ENCODE data around the gene TENM4.

The TENM4 gene

DNA sequence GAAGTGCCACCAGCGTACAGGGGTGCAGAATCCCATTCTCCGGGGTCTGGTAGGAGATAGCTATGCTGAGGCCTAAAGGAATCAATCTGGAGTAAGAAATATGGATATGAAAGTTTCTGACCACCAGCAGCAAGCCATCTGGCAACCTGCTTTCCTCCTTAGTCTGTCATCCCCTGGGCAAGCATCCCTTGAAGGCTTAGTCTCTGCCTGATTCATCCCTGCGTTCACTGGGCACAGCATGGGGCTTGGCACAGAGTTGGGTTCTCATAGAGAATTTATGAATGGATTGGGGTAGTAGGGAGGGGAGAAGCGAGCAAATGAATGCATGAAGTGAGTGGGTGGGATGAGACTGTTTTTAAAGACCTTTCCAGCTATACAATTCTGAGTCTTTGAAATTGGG, 780.4 kb downstream of the TENM4 start:
- no peak for DNase-seq

DNA sequence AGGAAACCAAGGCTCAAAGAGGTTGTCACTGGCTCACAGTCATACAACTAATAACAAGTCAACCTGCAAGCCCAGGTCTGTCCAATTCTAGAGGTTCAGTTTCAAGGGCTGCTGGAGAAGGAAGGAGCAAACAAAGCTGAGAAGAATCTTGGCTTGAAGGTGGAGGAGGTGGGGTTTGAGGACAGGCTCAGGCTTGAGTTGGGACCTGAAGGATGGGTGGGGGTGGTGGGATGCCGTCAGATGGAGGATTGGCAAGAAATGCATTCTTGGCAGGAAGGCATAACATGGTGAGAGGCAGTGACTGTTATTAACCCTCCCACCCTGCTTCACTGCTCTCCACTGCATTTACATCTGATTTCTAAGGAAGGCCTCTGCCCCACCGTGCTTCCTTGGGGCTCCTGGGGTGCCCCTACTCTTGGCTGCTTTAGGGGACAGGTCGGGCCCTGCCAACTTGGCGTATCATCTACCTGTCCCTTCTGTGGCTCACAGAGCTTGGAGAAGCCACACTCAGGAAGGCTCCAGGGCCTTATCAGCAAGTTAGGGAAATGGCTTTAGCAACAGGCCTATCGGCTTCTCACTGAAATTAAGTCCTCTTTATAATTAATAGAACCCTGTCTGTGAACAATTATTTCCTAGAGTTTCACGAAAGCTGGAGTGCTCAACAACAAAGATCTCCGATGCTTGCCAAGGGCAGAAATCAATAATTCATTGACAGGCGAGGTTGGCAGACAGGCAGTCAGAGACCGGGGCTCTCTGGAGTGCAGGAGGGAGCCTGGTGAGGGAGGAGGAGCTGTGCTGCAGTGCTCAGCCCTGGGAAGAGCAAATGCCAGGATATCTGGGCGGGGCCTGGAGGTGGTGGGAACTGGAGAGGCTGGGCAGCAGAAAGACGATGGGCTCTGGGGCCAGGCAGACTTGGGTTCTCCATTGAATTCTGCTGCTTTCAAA, 781.2 kb downstream of the TENM4 start:
- DNase-seq = no peak

DNA sequence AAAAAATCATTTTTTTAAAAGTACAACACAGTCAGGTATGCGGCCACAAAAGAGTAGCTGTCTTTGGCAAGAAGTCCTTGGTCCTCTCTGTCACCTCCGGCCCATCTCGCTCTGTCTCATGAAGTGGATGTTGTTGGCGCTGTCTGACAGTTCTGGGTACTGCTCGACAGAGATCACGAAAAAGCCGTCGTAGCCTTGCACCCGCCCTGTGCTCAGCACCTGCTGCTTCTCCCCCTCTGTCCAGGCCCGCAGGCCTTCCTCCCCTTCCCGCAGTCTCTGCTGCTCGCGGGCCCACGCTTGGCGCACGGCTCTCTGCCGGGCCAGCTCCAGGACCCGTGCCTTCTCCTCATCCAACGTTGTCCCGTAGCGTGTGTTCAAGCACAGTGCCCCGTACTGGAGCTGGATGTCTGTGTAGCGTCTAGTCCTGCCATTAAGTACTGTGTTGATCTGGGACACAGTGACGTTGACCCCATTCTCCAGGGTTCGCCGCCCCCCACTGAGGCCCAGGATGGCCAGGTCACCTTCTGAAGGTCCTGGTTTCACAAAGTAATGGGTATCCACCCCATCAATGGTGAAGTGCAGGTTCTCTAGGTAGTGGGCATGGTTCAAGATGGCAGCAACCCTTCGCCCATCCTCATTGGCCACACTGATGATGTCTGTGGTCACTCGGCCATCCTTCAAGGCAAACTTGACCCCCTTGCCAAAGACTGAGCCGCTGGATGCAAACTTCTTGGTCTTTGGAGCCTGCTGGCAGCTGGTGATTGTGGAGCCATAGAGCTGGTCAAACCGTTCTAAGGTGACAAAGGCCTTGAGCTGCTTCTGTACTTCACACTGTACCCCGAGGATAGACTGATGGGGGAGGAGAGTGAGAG, 782.6 kb downstream of the TENM4 start:
- DNase-seq = no peak

- DNase-seq = no peak
These were observed 783.4 kb downstream of the TENM4 start for GRCh38 chr11:78657441-78657840.

- DNase-seq = no peak
These were observed 783.8 kb downstream of the TENM4 start for GRCh38 chr11:78656984-78657383.

GRCh38 chr11:78656327-78656726, 784.5 kb downstream of the TENM4 start:
- no peak for DNase-seq

DNA sequence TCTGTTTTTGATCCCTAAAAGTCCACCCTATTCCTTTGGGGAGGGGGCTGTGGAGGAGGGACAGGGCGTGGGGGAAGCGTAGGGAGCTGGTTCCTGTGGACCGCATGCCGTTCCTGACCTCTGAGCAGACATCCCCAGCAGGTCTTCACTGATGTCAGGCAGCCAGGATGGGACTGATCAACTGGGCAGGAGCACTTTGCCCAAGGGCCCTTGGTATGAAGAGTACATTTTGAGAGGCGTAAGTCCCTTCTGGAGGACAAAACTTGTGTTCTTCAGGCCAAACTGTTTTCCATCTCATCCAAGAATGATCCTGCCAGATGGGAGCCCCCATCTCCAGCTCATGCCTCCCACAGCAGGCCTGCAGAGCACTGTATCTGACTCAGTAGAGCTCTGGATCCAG, 785.3 kb downstream of the TENM4 start:
- no peak for DNase-seq

DNA sequence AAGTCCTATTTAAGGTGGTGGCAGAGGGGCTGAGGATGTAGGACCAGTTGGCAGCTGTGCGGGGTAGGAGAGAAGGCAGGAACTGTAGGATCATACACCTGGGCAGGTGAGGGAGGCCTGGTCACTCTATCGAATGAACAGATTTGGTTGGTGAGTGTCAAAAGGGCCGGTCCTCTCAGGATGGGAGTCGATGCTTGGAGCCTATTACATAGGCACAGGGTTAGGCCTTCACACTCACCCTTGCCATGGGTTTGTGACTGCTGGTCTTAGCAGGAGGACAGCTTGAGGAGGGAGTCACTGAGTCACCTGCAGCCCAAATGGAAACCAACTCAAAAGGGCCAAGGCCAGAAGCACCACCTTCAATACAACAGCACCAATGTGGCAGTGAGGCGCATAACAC, 786.0 kb downstream of the TENM4 start:
- DNase-seq = no peak

DNA sequence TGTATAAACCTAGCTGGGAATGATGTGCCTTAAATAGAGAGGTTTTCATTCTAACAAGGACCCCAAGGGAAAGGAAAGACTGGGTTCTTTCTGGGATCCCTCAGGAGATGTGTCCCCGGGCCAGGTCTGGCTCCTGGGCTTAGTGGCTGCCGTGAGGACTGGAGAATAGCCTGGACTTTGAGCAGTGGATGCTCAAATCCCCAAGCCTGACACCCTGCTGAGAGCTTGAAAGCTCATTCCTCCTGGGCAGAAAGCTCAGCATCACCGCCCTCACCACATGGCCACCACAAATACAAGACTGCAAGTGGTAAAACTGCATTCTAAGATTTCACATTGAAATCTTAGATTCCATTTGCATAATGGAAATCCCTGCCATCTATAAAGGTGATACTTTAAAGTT, 786.8 kb downstream of the TENM4 start:
- DNase-seq = no peak

- no peak for DNase-seq
These were observed 787.4 kb downstream of the TENM4 start for GRCh38 chr11:78653294-78653909.

DNA sequence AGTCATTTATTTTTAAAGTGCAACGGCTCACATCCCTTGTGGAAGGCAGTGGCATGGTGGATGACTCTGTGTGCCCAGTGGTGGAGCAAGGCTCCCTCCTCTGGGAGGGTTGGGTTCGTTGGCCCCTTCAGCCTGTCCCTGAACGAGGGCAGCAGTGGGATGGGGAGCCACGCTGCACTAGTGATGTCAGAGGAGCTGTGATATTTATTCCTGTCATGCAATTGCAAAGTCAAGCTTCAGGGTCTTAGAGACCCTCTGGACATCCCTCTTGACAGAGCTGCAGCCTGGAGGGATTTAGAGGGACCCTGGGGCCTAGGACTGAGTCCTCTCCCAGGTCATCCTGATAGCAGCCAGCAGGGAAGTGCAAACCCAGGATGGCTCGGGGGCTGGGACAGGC, 788.0 kb downstream of the TENM4 start:
- DNase-seq = no peak

- no peak for DNase-seq
These were observed 788.6 kb downstream of the TENM4 start for GRCh38 chr11:78651923-78652842.

GRCh38 chr11:78651136-78651775, 789.6 kb downstream of the TENM4 start:
- DNase-seq = no peak

- no peak for DNase-seq
These were observed 791.2 kb downstream of the TENM4 start for GRCh38 chr11:78649361-78650215.

DNA sequence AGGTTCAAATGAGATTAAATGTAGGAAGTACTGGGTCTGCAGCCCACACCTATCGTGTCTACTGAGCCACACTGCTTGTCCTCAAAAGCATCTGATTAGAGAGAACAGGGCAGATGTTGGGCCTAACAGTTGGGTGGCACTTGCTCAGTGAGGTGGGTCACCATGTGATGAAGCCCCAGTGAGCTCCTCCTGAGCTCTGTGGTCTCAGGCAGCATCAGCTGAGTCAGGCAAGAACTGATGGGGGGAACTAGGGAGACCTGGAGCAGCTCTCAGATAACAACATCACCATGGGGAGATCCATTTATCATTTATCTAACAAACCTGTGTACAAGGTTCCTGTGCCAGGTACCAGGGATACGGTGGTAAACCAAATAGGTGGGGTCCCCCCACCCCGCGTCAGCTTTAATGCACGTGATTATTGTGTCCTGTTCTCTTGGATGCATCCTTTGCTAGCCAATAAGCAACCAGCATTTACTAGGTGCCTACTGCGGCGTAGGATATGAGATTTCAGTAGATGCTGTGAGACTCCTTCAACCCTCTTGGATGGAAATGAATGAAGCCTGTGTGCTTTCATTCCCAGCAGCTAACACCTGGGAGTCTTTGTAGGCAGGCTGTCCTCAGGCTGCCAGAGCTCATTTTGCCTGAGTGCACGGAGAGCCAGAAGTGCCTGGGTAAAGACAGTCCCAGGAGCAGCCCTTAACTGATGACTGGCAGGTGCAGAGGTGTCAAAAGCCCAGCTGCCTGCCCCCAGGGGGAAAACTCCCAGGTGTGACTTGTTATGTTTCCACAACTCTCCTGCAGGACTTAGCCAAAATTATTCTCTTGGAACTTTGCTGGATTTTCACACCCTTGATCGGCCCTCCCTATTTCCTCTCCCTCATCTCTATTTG, 792.6 kb downstream of the TENM4 start:
- DNase-seq = no peak

DNA sequence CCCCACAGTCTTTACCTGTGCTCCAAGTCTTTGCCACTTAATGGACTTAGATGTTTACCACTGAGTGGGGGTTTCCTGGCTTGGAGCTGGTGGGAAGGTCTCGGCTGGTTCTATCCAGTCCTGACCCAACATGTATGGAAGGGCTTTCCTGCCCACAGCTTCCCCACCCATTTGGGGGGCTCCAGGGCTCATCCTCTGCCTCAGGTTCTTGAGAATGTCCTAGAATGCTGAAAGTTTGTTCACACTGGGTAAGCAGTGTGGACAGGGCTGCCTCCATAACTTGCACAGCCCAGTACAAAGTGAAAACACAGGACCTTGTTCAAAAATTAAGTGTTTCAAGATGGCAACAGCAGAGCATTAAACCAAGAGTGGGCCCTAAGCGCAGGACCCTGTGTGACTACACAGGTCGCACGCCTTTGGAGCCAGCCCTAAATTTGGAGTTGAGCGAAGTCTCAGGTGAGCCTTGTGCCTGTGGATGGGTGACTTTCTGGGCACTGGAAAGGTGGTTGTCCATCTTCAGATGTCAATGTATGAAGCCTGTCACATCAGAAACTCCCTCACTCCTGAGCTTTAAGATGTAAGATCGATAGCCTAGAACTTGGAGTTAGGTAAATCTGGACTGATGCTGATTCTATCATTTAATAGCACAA, 793.4 kb downstream of the TENM4 start:
- no peak for DNase-seq

DNA sequence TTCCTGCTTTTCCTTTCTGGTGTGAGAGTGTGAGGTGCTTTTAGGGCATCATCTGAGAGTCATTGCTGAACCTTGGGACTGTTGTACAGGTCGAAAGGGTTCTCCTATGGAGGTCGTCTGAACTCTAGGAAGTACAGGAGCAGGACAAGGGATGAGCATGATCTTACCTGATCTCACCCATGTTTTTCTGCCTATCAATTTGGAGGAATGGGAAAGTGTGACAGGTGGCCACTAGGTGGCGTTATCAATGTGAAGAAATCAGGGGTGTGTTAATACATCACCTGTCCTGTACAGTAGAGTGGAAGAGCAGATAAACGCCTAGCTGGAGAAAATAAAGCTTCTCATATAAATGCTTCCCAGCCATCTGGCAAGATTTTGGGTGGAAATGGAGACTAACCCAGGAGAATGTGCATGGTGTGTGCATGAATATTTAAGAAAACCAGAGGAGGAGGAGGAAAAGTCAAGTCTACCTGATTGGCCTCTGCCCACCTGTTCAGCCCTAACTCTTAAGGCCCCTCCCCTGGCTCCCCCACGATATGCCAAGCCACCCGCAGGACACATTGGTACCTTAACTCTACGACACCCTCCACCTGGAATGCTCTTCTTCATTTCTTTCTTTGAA, 794.2 kb downstream of the TENM4 start:
- DNase-seq = peak; percentile 61
